ENCODE results near the gene BAZ1B. TPM values are rescaled to one million over a fixed set of nuclear protein-coding genes. Genes with fewer than 3 reads are reported as not detected.
"Not testable (repeated sequence)": the region's sequence is repeated elsewhere in the genome, so short reads cannot be mapped to it uniquely, and the experiment has no call there.

The BAZ1B gene
- total RNA-seq, 1 donor from 2014 or later: 85.8 TPM

GRCh38 chr7:73536479-73536878 lies 14.4 kb upstream of the BAZ1B start:
- H3K4me1 ChIP-seq: no peaks in the 10 kb centered on the region
- peaks cover 25% of the 10 kb centered on the region for H3K36me3 Mint-ChIP-seq
- no peak overlapping the region for H3K4me3 ChIP-seq
- H3K9me3 Mint-ChIP-seq: no peaks in the 10 kb centered on the region
- H3K4me1 Mint-ChIP-seq: no peaks in the 10 kb centered on the region
- no peak overlapping the region for H3K4me3 Mint-ChIP-seq
- H3K36me3 ChIP-seq: peaks cover 5% of the 10 kb centered on the region
- TF ChIP-seq EZH2 (IDR thresholded peaks at IDR 0.05) (no peak), CTCF (IDR thresholded peaks at IDR 0.05) (no peak), EZH2phosphoT487 (IDR thresholded peaks at IDR 0.05) (no peak)
- no peak for DNase-seq (ENCODE audit: low spot score)
- no peak overlapping the region for H3K27ac Mint-ChIP-seq
- H4K20me1 ChIP-seq (ENCODE audit: low read depth): no peaks in the 10 kb centered on the region
- H3K27me3 Mint-ChIP-seq (ENCODE audit: insufficient read depth, low read depth): peaks cover 2% of the 10 kb centered on the region
- no peak overlapping the region for H3K27ac ChIP-seq
- H3K27me3 ChIP-seq: no peaks in the 10 kb centered on the region
- H3F3A ChIP-seq (ENCODE audit: low read depth): no peaks in the 10 kb centered on the region
- no peak overlapping the region for H3K4me2 ChIP-seq
- H3K79me2 ChIP-seq (ENCODE audit: low read depth): no peaks in the 10 kb centered on the region
- H2AFZ ChIP-seq (replicated peaks): no peak overlapping the region
- H3K9me3 ChIP-seq (ENCODE audit: low read depth): no peaks in the 10 kb centered on the region
- no peak overlapping the region for H3K9ac ChIP-seq

GRCh38 chr7:73535918-73536317 lies 13.8 kb upstream of the BAZ1B start:
- not testable (repeated sequence) for H3K9me3 Mint-ChIP-seq; H3K4me3 ChIP-seq; H3K36me3 ChIP-seq; H3K4me1 Mint-ChIP-seq; H3K4me3 Mint-ChIP-seq; H3K4me1 ChIP-seq; H3K27ac Mint-ChIP-seq; H3K27me3 ChIP-seq; H3K9me3 ChIP-seq (ENCODE audit: low read depth); DNase-seq (ENCODE audit: low spot score); H4K20me1 ChIP-seq (ENCODE audit: low read depth); H3K27ac ChIP-seq; H2AFZ ChIP-seq (replicated peaks); H3K27me3 Mint-ChIP-seq (ENCODE audit: insufficient read depth, low read depth); H3K9ac ChIP-seq; H3F3A ChIP-seq (ENCODE audit: low read depth); H3K79me2 ChIP-seq (ENCODE audit: low read depth); H3K4me2 ChIP-seq
- peaks cover 23% of the 10 kb centered on the region for H3K36me3 Mint-ChIP-seq

GRCh38 chr7:73533742-73534141 lies 11.6 kb upstream of the BAZ1B start:
- no peaks in the 10 kb centered on the region for H3K79me2 ChIP-seq (ENCODE audit: low read depth)
- no peaks in the 10 kb centered on the region for H3K9me3 Mint-ChIP-seq
- H3K4me1 Mint-ChIP-seq: no peaks in the 10 kb centered on the region
- no peak overlapping the region for H3K4me3 ChIP-seq
- no peaks in the 10 kb centered on the region for H4K20me1 ChIP-seq (ENCODE audit: low read depth)
- H3K27me3 Mint-ChIP-seq (ENCODE audit: insufficient read depth, low read depth): peaks cover 2% of the 10 kb centered on the region
- H3F3A ChIP-seq (ENCODE audit: low read depth): no peaks in the 10 kb centered on the region
- H3K36me3 Mint-ChIP-seq: peaks cover 19% of the 10 kb centered on the region
- no peak overlapping the region for H3K27ac Mint-ChIP-seq
- H3K27me3 ChIP-seq: no peaks in the 10 kb centered on the region
- no peak overlapping the region for H3K9ac ChIP-seq
- TF ChIP-seq EZH2phosphoT487 (IDR thresholded peaks at IDR 0.05) (no peak), EZH2 (IDR thresholded peaks at IDR 0.05) (no peak), CTCF (IDR thresholded peaks at IDR 0.05) (no peak)
- H2AFZ ChIP-seq (replicated peaks): no peak overlapping the region
- no peak overlapping the region for H3K4me3 Mint-ChIP-seq
- no peak overlapping the region for H3K27ac ChIP-seq
- no peak for DNase-seq (ENCODE audit: low spot score)
- H3K4me2 ChIP-seq: no peak overlapping the region
- no peaks in the 10 kb centered on the region for H3K9me3 ChIP-seq (ENCODE audit: low read depth)
- no peaks in the 10 kb centered on the region for H3K36me3 ChIP-seq
- H3K4me1 ChIP-seq: no peaks in the 10 kb centered on the region

GRCh38 chr7:73532224-73532623 lies 10.1 kb upstream of the BAZ1B start:
- no peak for DNase-seq (ENCODE audit: low spot score)

More at GRCh38 chr7:73532224-73532623, 10.1 kb upstream of the BAZ1B start:
- Mint-ChIP-seq H3K27ac (no peak overlapping the region), H3K36me3 (peaks cover 13% of the 10 kb centered on the region), H3K4me1 (peaks cover 4% of the 10 kb centered on the region), H3K4me3 (peak overlapping the region; percentile 6), H3K27me3 (ENCODE audit: insufficient read depth, low read depth) (peaks cover 2% of the 10 kb centered on the region), H3K9me3 (no peaks in the 10 kb centered on the region)
- no peak overlapping the region for H3K4me2 ChIP-seq
- no peaks in the 10 kb centered on the region for H3F3A ChIP-seq (ENCODE audit: low read depth)
- no peak overlapping the region for H3K27ac ChIP-seq
- H3K4me3 ChIP-seq: no peak overlapping the region
- H3K79me2 ChIP-seq (ENCODE audit: low read depth): no peaks in the 10 kb centered on the region
- no peak overlapping the region for H2AFZ ChIP-seq (replicated peaks)
- no peaks in the 10 kb centered on the region for H3K9me3 ChIP-seq (ENCODE audit: low read depth)
- no peaks in the 10 kb centered on the region for H3K36me3 ChIP-seq
- no peaks in the 10 kb centered on the region for H3K27me3 ChIP-seq
- H3K4me1 ChIP-seq: no peaks in the 10 kb centered on the region
- TF ChIP-seq EZH2phosphoT487 (IDR thresholded peaks at IDR 0.05): no peak
- TF ChIP-seq EZH2 (IDR thresholded peaks at IDR 0.05): no peak
- no peak for TF ChIP-seq CTCF (IDR thresholded peaks at IDR 0.05)
- H4K20me1 ChIP-seq (ENCODE audit: low read depth): no peaks in the 10 kb centered on the region
- no peak overlapping the region for H3K9ac ChIP-seq

Measured in neural progenitor cell (in vitro differentiated cells).